HG03378 (cell line): ENCODE measurements around the gene ATP5PO.
"Not testable (repeated sequence)": the region's sequence is repeated elsewhere in the genome, so short reads cannot be mapped to it uniquely, and the experiment has no call there.

Experiments
- ATAC-seq: cut with Tn5 transposase; IDR thresholded peaks from one replicate; pipeline ENCODE4 v1.9.1; 2021; ENCODE audit warnings: mild to moderate bottlenecking, moderate library complexity; ENCODE audit not compliant: unreplicated experiment

Gene ATP5PO

GRCh38 chr21:33872881-33873515 is 42.6 kb downstream of the ATP5PO start:
- ATAC-seq: no peak

GRCh38 chr21:33871171-33871570 is 44.4 kb downstream of the ATP5PO start:
- ATAC-seq: no peak

GRCh38 chr21:33870768-33871167 is 44.8 kb downstream of the ATP5PO start:
- no peak for ATAC-seq

- ATAC-seq: no peak
These were observed 45.7 kb downstream of the ATP5PO start for GRCh38 chr21:33869873-33870272.

GRCh38 chr21:33867868-33868267 is 47.7 kb downstream of the ATP5PO start:
- not testable (repeated sequence) for ATAC-seq

- no peak for ATAC-seq
These were observed 48.8 kb downstream of the ATP5PO start for GRCh38 chr21:33866826-33867225.

DNA sequence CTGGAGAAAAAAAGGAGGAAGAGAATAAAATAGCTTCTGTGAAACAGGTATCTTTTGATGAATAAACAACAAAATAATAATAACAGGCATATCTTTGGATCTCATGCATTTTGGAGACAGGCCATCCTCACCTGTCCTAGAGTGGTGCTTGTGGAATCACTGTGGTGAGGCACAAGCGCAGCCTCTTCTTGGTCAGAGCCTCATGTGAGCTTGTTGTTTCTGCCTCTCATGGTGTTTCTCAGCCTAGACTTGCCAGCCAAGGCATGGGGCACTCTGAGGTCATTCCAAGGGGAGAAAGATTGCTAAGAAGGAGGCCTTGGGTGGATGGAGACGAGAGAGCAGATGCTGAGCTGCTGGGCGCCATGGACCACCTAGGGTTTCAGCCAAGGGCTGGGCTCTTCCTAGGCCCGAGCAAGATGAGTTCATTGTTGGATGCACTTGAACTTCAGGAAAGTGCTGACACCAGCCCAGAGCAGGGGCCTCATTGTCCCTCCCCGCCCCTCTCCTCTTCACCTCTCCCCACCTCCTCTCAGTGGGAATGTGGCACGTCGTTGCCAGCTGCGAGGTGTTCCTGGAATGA is 49.5 kb downstream of the ATP5PO start:
- ATAC-seq: no peak

- no peak for ATAC-seq
These were observed 50.4 kb downstream of the ATP5PO start for GRCh38 chr21:33865176-33865575.

- no peak for ATAC-seq
These were observed 51.5 kb downstream of the ATP5PO start for GRCh38 chr21:33864150-33864549.

DNA sequence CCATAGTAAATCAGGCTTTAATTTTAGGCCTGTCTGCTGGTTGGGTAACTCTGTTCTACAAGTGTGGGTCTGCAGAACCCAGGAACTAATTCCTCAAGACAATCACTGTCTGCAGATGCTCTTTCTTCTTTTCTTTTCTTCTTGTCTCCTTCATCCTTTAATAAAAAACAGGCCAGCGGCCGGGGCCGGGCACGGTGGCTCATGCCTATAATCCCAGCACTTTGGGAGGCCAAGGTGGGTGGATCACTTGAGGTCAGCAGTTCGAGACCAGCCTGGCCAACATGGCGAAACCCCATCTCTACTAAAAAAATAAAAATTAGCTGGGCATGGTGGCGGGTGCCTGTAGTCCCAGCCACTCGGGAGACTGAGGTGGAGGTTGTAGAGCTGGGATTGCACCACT is 52.4 kb downstream of the ATP5PO start:
- not testable (repeated sequence) for ATAC-seq

DNA sequence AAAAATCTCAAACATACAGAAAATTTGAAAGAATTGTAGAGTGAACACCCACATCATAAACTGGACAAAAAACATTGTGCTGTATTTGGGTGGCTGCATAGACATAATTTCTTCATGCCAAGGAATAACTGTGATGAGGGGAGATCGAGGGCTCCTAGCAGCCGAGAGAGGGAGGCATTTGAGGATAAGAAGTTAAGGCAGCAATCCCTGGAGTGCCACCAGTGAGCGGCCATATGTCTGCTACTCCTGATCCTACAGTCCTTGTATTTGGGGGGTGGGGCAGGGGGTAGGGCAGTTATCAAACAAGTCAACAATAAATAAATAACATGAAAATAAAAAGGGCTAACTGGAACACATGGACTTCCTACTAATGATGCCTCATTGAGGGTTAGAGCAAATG is 54.5 kb downstream of the ATP5PO start:
- ATAC-seq: no peak

GRCh38 chr21:33860332-33860879 is 55.2 kb downstream of the ATP5PO start:
- ATAC-seq: no peak

DNA sequence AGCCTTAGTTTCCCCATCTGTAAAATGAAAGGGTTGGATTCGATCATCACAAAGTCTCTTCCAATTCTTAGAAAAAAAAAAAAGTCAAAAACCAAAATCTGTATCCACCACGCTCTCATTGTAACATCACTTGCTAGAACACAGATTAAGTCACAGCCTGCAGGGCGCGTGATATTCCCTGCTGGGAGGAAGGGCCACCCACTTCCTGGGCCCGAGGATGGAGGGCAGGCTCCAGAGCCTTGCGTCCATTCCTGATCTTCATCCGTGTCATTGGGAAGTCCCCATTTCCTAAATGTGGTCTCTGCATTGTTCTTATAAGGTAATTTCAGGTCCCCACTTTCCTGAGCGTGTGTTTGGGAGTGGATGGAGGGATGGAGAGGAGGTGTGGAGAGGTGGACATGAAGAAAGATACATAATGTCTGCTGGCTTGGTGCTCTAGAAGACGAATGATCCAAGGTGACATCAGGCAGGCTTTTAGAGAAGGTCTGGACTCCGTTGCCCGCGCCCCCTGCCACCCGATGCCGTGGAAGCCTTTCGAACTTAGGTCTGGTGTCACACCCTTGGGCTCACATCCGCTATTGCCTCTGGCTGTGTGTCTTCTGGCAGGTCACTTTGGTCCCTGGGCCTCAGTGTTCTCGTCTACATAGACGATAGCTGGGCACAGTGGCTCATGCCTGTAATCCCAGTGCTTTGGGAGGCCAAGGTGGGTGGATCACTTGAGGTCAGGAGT is 56.1 kb downstream of the ATP5PO start:
- no peak for ATAC-seq

GRCh38 chr21:33858667-33859372 is 56.8 kb downstream of the ATP5PO start:
- ATAC-seq: no peak

DNA sequence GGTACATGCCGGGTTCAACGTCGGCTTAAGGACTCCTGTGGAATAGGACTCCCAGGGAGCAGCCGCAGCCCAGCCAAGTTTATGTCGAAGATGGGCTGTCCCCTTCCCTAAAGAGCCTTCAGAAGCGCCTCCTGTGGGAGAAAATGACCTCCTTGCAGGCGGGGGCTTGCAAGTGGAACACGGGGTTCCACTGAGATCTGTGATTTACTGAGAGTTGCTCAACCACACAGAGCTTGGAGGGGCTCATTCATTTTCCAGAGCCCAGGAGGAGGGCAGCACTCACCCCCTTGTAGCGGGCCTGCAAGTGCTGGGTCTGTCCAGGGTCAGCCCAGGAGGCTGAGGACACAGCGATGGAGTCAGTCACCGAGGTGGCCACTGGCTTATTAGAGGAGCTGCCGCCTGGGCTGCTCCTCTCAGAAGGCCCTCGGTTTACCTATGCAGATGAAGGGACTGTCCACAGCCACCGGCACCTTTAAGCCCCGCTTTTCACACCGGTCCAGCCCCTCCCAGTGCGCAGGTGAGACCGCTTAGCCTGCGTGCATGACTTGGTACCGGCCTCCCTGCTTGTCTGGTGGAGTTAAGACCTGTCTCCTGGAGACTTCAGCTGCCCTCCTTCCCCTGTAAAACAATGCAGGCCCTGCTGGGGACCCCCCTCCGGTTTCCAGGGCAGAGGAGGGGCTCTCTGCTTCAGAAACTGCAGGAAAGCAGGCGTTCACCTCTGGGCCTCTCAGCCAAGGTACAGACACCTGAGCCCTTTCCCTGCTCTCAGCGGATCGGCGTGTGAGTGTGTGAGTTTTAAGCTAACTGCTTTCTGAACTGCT is 57.5 kb downstream of the ATP5PO start:
- no peak for ATAC-seq

- ATAC-seq: no peak
These were observed 58.6 kb downstream of the ATP5PO start for GRCh38 chr21:33856893-33857527.

GRCh38 chr21:33855190-33855589 is 60.4 kb downstream of the ATP5PO start:
- ATAC-seq: no peak

GRCh38 chr21:33854604-33855003 is 61.0 kb downstream of the ATP5PO start:
- ATAC-seq: no peak
